ENCODE results near the gene MGST3.

- TF ChIP-seq ZXDC (CRISPR knock-in tag; IDR thresholded peaks at IDR 0.05) (no peak), RBM39 (IDR thresholded peaks at IDR 0.05; ENCODE audit: low read depth, low read length, poor library complexity, severe bottlenecking) (no peak), CTCF (CRISPR knock-in tag; IDR thresholded peaks at IDR 0.05) (no peak), EP300 (IDR thresholded peaks at IDR 0.05; ENCODE audit: low read depth in 2 of 2, low read length in 2 of 2) (no peak), EP300 (CRISPR knock-in tag; IDR thresholded peaks at IDR 0.05; ENCODE audit: borderline replicate concordance) (no peak), MAX (IDR thresholded peaks at IDR 0.05) (no peak), FOXJ3 (CRISPR knock-in tag; IDR thresholded peaks at IDR 0.05; ENCODE audit: borderline replicate concordance) (no peak), ZNF776 (CRISPR knock-in tag; IDR thresholded peaks at IDR 0.05) (no peak), ZNF138 (CRISPR knock-in tag; IDR thresholded peaks at IDR 0.05; ENCODE audit: low read depth) (no peak), FOXK2 (IDR thresholded peaks at IDR 0.05) (no peak)
- TF ChIP-seq, protein P1, sequence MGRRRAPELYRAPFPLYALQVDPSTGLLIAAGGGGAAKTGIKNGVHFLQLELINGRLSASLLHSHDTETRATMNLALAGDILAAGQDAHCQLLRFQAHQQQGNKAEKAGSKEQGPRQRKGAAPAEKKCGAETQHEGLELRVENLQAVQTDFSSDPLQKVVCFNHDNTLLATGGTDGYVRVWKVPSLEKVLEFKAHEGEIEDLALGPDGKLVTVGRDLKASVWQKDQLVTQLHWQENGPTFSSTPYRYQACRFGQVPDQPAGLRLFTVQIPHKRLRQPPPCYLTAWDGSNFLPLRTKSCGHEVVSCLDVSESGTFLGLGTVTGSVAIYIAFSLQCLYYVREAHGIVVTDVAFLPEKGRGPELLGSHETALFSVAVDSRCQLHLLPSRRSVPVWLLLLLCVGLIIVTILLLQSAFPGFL (CRISPR knock-in tag; IDR thresholded peaks at IDR 0.05) = no peak
Measured at GRCh38 chr1:165686971-165687433, 56.0 kb downstream of the MGST3 start.
